22Rv1 (cell line): Measurements from ENCODE around the gene LRRC25.

Experiments used
- ZFX ChIP-seq: fragments of 450-650 bp; IDR thresholded peaks from 2 replicates; pipeline ENCODE4 v1.6.1; 2017; ENCODE audit warnings: antibody characterized with exemption, borderline replicate concordance
- TF ChIP-seq, protein P1 (sequence below): fragments of 450-650 bp; IDR thresholded peaks from 2 replicates; pipeline ENCODE4 v1.5.1; 2017; ENCODE audit warnings: mild to moderate bottlenecking

GRCh38 chr19:18437491-18438330, 40.3 kb upstream of the LRRC25 start, which contains the start of gene ISYNA1:
- TF ChIP-seq, protein P1, sequence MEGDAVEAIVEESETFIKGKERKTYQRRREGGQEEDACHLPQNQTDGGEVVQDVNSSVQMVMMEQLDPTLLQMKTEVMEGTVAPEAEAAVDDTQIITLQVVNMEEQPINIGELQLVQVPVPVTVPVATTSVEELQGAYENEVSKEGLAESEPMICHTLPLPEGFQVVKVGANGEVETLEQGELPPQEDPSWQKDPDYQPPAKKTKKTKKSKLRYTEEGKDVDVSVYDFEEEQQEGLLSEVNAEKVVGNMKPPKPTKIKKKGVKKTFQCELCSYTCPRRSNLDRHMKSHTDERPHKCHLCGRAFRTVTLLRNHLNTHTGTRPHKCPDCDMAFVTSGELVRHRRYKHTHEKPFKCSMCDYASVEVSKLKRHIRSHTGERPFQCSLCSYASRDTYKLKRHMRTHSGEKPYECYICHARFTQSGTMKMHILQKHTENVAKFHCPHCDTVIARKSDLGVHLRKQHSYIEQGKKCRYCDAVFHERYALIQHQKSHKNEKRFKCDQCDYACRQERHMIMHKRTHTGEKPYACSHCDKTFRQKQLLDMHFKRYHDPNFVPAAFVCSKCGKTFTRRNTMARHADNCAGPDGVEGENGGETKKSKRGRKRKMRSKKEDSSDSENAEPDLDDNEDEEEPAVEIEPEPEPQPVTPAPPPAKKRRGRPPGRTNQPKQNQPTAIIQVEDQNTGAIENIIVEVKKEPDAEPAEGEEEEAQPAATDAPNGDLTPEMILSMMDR, result no peak
- no peak for TF ChIP-seq ZFX
